ENCODE measurements around the gene PXT1.

The PXT1 gene

GRCh38 chr6:36343109-36343680 lies 99.5 kb downstream of the PXT1 start:
- DNase-seq, result no peak

- DNase-seq, result no peak
These were observed 101.8 kb downstream of the PXT1 start for GRCh38 chr6:36340618-36341454.

Data from GF-D8 (cell line).